Left lung (tissue), 10 donors: ENCODE data around the gene TXNRD2. TPM values are rescaled to one million over a fixed set of nuclear protein-coding genes. Genes with fewer than 3 reads are reported as not detected.

Source experiments
- ATAC-seq: fragments of 200-7000 bp; cut with Tn5 transposase; one replicate; pipeline ENCODE4 v1.9.1; 2020; ENCODE audit warnings: moderate library complexity
- DNase-seq, 4 donors: peaks; one replicate each; pipeline ENCODE4 v3.0.0-alpha.2; 2013 to 2020
- H3K27ac ChIP-seq, 2 donors: fragments of 200-600 bp; sonication (generic) in 1 of 2; one replicate each; pipeline versions ENCODE4 v1.5.0 to v1.8.0; 2020 to 2021
- H3K27me3 ChIP-seq, 2 donors: fragments of 200-600 bp; sonication (generic) in 1 of 2; one replicate each; pipeline versions ENCODE4 v1.5.0 to v1.8.0; 2020 to 2021
- H3K36me3 ChIP-seq, 2 donors: fragments of 200-600 bp; sonication (generic) in 1 of 2; one replicate each; pipeline versions ENCODE4 v1.5.0 to v1.8.0; 2020 to 2021
- H3K4me1 ChIP-seq, 2 donors: fragments of 200-600 bp; one replicate each; pipeline ENCODE4 v1.8.0; 2021
- H3K4me3 ChIP-seq, 2 donors: fragments of 200-600 bp; sonication (generic) in 1 of 2; one replicate each; pipeline versions ENCODE4 v1.5.0 to v1.8.0; 2020 to 2021; ENCODE audit warnings: mild to moderate bottlenecking in 1 of 2
- H3K9me3 ChIP-seq, 2 donors: fragments of 200-600 bp; sonication (generic) in 1 of 2; one replicate each; pipeline versions ENCODE4 v1.5.0 to v1.8.0; 2020 to 2021
- intact Hi-C, 2 donors: fragments of 100-400 bp; cut with DNase I; formaldehyde crosslinking; loops; one replicate each; pipeline versions ENCODE4 v1.11.2 to v1.14.2; 2022
- polyA plus RNA-seq, 6 donors: library from polyadenylated mRNA; unstranded; fragments of 120-200 nt; gene quantifications; one replicate each; pipeline ENCODE4 v1.2.1, GENCODE V29; 2013; ENCODE audit not compliant: insufficient read length in 6 of 6
- total RNA-seq, 2 donors: library from RNA; stranded (reverse); fragmentation: NEBNext Ultra II Directional; extraction: Animal tissue kit (Norgen Biotek cat#: 25700); gene quantifications; one replicate each; pipeline ENCODE4 v1.2.1, GENCODE V29; 2021
- TF ChIP-seq, protein P1 (sequence below), 2 donors: fragments of 200-600 bp; sonication (generic) in 1 of 2; IDR thresholded peaks; one replicate each; pipeline versions ENCODE4 v1.5.0 to v1.8.0; 2021; ENCODE audit warnings: antibody characterized with exemption in 2 of 2
- donor health status: DM: no; HTN: yes; CAD: no.
- donor health status: DM: no; HTN: no; CAD: no.

Gene TXNRD2
- total and polyA plus RNA-seq, 8 donors = 17.6 to 42.8 (median 22.2) TPM

DNA sequence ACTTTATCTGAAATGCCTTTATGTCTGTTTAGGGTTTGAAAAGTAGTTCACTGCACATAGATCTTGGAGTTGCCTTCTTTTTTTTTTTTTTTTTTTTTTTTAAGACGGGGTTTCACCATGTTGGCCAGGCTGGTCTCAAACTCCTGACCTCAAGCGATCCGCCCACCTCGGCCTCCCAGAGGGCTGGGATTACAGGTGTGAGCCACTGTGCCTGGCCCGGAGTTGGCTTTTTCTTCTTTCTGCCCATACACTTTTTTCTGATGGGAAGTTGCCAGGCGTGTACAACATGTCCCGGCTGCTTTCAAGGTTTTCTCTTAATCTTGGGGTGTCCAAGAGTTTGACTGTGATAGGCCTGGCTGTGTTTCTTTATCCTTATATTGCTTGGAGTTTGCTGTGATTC lies 74.0 kb downstream of the TXNRD2 start:
- Histone ChIP-seq H3K27me3 (no peaks in the 10 kb centered on the region), H3K27ac (no peak overlapping the region), H3K36me3 (no peaks in the 10 kb centered on the region), H3K4me1 (no peaks in the 10 kb centered on the region), H3K9me3 (no peaks in the 10 kb centered on the region), H3K4me3 (no peak overlapping the region)
- intact Hi-C loops = no loop called here
- TF ChIP-seq, protein P1, sequence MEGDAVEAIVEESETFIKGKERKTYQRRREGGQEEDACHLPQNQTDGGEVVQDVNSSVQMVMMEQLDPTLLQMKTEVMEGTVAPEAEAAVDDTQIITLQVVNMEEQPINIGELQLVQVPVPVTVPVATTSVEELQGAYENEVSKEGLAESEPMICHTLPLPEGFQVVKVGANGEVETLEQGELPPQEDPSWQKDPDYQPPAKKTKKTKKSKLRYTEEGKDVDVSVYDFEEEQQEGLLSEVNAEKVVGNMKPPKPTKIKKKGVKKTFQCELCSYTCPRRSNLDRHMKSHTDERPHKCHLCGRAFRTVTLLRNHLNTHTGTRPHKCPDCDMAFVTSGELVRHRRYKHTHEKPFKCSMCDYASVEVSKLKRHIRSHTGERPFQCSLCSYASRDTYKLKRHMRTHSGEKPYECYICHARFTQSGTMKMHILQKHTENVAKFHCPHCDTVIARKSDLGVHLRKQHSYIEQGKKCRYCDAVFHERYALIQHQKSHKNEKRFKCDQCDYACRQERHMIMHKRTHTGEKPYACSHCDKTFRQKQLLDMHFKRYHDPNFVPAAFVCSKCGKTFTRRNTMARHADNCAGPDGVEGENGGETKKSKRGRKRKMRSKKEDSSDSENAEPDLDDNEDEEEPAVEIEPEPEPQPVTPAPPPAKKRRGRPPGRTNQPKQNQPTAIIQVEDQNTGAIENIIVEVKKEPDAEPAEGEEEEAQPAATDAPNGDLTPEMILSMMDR (IDR thresholded peaks at IDR 0.05) = no peak
- no peak for ATAC-seq
- DNase-seq = peak in 1 of 4 donors; percentile 31

DNA sequence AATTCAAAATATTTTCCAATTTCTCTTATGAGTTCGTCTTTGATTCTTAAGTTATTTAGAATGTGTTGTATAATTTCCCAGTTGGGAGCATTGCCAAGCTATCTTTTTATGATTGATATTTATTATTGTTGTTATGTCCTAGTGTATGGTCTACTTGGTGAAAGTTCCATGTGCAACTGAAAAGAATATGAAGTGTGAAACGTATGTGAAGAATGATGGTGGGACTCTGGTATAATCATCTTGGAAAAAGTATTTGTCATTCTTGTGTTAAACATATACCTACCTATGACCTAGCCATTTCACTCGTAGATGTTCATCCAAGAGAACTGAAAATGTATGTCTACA lies 75.0 kb downstream of the TXNRD2 start:
- no peak for DNase-seq
- Histone ChIP-seq H3K27ac (no peak overlapping the region), H3K27me3 (no peaks in the 10 kb centered on the region), H3K4me3 (no peak overlapping the region), H3K9me3 (no peaks in the 10 kb centered on the region), H3K36me3 (no peaks in the 10 kb centered on the region), H3K4me1 (no peaks in the 10 kb centered on the region)
- ATAC-seq = no peak
- intact Hi-C loops = no loop called here
- TF ChIP-seq, protein P1 (IDR thresholded peaks at IDR 0.05) = no peak

DNA sequence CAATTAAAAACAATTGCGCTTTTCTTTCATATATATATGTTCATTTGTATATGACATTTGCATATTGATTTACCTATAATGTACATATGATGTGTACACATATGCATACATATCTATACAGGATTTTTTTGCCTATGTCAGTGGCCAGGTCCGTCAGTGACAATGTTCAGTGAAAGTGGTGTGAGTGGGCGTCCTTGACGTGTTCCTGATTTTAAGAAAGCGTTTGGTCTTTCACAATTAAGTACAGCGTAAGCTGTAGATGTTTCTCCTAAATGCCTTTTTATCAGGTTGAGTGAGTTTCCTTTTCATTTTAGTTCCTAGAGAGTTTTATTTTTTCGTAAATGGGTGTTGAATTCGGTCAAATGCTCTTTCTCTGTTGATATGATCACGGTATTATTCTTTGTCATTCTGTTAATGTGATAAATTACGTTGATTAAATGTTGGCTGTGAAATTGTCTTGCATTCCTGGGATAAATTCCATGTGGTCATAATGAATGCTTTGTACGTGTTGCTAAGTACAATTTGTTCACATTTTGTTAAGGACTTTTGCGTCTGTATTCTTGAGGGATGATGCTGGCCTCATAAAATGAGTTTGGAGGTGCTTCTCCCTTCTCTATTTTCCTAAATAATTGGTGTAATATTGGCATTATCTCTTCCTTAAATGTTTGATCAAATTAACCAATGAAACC lies 76.3 kb downstream of the TXNRD2 start:
- no peak overlapping the region for H3K27ac ChIP-seq
- no peak for DNase-seq
- ATAC-seq = no peak
- H3K36me3 ChIP-seq = no peaks in the 10 kb centered on the region
- no peaks in the 10 kb centered on the region for H3K9me3 ChIP-seq
- no peaks in the 10 kb centered on the region for H3K27me3 ChIP-seq
- no peaks in the 10 kb centered on the region for H3K4me1 ChIP-seq
- TF ChIP-seq, protein P1 (IDR thresholded peaks at IDR 0.05) = no peak
- no peak overlapping the region for H3K4me3 ChIP-seq
- intact Hi-C loops = no loop called here

DNA sequence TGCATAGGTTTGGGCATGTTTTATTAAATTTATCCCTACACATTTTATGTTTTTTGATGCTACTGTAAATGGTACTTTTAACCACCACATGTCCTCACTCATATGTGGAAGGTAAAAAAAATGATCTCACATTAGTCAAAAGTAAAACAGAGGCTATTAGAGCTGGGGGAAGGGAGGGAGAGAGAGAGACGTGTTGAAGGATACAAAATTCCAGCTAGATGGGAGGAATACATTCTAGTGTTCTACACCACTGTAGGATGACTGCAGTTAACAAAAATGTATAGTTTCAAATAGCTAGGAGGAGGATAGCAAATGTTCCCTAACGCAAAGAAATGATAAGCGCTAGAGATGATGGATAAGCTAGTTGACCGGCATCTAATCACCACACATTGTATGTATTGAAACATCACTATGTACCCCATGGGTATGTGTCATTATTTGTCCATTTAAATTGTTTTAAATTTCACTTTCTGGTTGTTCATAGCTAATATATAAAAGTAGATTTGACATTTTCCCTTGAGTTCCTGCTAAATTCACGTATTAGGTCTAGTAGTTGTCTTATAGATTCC lies 77.0 kb downstream of the TXNRD2 start:
- ATAC-seq (no peak), DNase-seq (no peak)
- no peaks in the 10 kb centered on the region for H3K9me3 ChIP-seq
- no peak overlapping the region for H3K4me3 ChIP-seq
- TF ChIP-seq, protein P1 (IDR thresholded peaks at IDR 0.05) = no peak
- no peaks in the 10 kb centered on the region for H3K36me3 ChIP-seq
- H3K4me1 ChIP-seq = no peaks in the 10 kb centered on the region
- intact Hi-C loops = no loop called here
- H3K27ac ChIP-seq = no peak overlapping the region
- H3K27me3 ChIP-seq = no peaks in the 10 kb centered on the region

DNA sequence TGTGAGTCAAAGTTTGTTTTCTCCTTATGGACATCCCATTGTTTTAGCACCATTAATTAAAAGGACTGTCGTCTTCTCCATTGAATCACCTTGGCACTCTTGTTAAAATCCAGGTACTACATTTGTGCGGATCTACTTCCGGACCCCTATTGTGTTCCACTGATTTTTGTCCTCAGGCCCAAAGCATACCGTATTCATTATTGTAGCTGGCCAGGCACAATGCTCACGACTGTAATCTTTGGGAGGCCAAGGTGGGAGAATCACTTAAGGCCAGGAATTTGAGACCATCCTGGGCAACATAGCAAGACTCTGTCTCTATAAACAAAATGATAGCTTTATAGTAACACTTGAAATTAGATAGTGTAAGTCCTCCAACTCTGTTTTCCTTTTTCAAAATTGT lies 78.0 kb downstream of the TXNRD2 start:
- H3K4me1 ChIP-seq = no peaks in the 10 kb centered on the region
- ATAC-seq (no peak), DNase-seq (no peak)
- intact Hi-C loops = no loop called here
- no peaks in the 10 kb centered on the region for H3K36me3 ChIP-seq
- no peak overlapping the region for H3K27ac ChIP-seq
- no peak overlapping the region for H3K4me3 ChIP-seq
- TF ChIP-seq, protein P1 (IDR thresholded peaks at IDR 0.05) = no peak
- H3K9me3 ChIP-seq = no peaks in the 10 kb centered on the region
- no peaks in the 10 kb centered on the region for H3K27me3 ChIP-seq
